Measurements from ENCODE around the gene ADGRG7.

The ADGRG7 gene

GRCh38 chr3:100611221-100611620 lies 1.8 kb downstream of the ADGRG7 start:
- no peak overlapping the region for H3K4me3 ChIP-seq (replicated peaks; ENCODE audit: low read depth, low read length)
- TF ChIP-seq CTCF (IDR thresholded peaks at IDR 0.05; ENCODE audit: low read depth, low read length, missing control alignments), result no peak
- no peak for DNase-seq (ENCODE audit: extremely low read depth, low read depth)

- H3K4me3 ChIP-seq (replicated peaks; ENCODE audit: low read depth, low read length), result no peak overlapping the region
- no peak for DNase-seq (ENCODE audit: extremely low read depth, low read depth)
- TF ChIP-seq CTCF (IDR thresholded peaks at IDR 0.05; ENCODE audit: low read depth, low read length, missing control alignments), result no peak
Measured at GRCh38 chr3:100613721-100614390, 4.5 kb downstream of the ADGRG7 start.

GRCh38 chr3:100614941-100615340 lies 5.5 kb downstream of the ADGRG7 start:
- no peak for TF ChIP-seq CTCF (IDR thresholded peaks at IDR 0.05; ENCODE audit: low read depth, low read length, missing control alignments)
- DNase-seq (ENCODE audit: extremely low read depth, low read depth), result no peak

GRCh38 chr3:100615684-100616083 lies 6.3 kb downstream of the ADGRG7 start:
- H3K4me3 ChIP-seq (replicated peaks; ENCODE audit: low read depth, low read length), result no peak overlapping the region
- DNase-seq (ENCODE audit: extremely low read depth, low read depth), result no peak
- TF ChIP-seq CTCF (IDR thresholded peaks at IDR 0.05; ENCODE audit: low read depth, low read length, missing control alignments), result no peak

More at GRCh38 chr3:100614941-100615340, 5.5 kb downstream of the ADGRG7 start:
- H3K4me3 ChIP-seq (replicated peaks; ENCODE audit: low read depth, low read length), result no peak overlapping the region

- no peak for DNase-seq (ENCODE audit: extremely low read depth, low read depth)
- no peak overlapping the region for H3K4me3 ChIP-seq (replicated peaks; ENCODE audit: low read depth, low read length)
- TF ChIP-seq CTCF (IDR thresholded peaks at IDR 0.05; ENCODE audit: low read depth, low read length, missing control alignments), result no peak
Measured at GRCh38 chr3:100621251-100621650, 11.8 kb downstream of the ADGRG7 start.

GRCh38 chr3:100627491-100627890 lies 18.1 kb downstream of the ADGRG7 start:
- no peak for DNase-seq (ENCODE audit: extremely low read depth, low read depth)
- no peak overlapping the region for H3K4me3 ChIP-seq (replicated peaks; ENCODE audit: low read depth, low read length)
- TF ChIP-seq CTCF (IDR thresholded peaks at IDR 0.05; ENCODE audit: low read depth, low read length, missing control alignments), result no peak

Measured in HFF-Myc (cell line).